Cardiac septum (tissue), 1 donor: Measurements from ENCODE around the gene MAGEA3. TPM values are rescaled to one million over a fixed set of nuclear protein-coding genes. Genes with fewer than 3 reads are reported as not detected.
"Not testable (repeated sequence)": the region's sequence is repeated elsewhere in the genome, so short reads cannot be mapped to it uniquely, and the experiment has no call there.

Experiments
- DNase-seq: peaks from one replicate; pipeline ENCODE4 v3.0.0-alpha.2; 2020; ENCODE audit warnings: low spot score
- intact Hi-C: fragments of 100-400 bp; cut with DNase I; formaldehyde crosslinking; loops from one replicate; pipeline ENCODE4 v1.14.0; 2022
- total RNA-seq: library from RNA; stranded (reverse); fragmentation: NEBNext Ultra II Directional; extraction: Animal tissue kit (Norgen Biotek cat#: 25700); gene quantifications from one replicate; pipeline ENCODE4 v1.2.1, GENCODE V29; 2021
- donor health status: DM: no; HTN: no; CAD: no.

MAGEA3 gene
- total RNA-seq, 1 donor from 2014 or later = not detected

DNA sequence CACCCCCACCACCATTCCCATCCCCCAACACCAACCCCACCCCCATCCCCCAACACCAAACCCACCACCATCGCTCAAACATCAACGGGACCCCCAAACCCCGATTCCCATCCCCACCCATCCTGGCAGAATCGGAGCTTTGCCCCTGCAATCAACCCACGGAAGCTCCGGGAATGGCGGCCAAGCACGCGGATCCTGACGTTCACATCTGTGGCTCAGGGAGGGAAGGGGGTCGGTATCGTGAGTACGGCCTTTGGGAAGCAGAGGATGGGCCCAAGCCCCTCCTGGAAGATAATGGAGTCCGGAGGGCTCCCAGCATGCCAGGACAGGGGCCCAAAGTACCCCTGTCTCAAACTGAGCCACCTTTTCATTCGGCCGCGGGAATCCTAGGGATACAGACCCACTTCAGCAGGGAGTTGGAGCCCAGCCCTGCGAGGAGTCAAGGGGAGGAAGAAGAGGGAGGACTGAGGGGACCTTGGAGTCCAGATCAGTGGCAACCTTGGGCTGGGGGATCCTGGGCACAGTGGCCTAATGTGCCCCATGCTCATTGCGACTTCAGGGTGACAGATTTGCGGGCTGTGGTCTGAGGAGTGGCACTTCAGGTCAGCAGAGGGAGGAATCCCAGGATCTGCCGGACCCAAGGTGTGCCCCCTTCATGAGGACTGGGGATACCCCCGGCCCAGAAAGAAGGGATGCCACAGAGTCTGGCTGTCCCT lies 35.7 kb downstream of the MAGEA3 start:
- intact Hi-C loops, DNase-seq: not testable (repeated sequence)

- intact Hi-C loops = no loop called here
- no peak for DNase-seq
Observed at GRCh38 chrX:152735101-152735500, 36.5 kb downstream of the MAGEA3 start.

DNA sequence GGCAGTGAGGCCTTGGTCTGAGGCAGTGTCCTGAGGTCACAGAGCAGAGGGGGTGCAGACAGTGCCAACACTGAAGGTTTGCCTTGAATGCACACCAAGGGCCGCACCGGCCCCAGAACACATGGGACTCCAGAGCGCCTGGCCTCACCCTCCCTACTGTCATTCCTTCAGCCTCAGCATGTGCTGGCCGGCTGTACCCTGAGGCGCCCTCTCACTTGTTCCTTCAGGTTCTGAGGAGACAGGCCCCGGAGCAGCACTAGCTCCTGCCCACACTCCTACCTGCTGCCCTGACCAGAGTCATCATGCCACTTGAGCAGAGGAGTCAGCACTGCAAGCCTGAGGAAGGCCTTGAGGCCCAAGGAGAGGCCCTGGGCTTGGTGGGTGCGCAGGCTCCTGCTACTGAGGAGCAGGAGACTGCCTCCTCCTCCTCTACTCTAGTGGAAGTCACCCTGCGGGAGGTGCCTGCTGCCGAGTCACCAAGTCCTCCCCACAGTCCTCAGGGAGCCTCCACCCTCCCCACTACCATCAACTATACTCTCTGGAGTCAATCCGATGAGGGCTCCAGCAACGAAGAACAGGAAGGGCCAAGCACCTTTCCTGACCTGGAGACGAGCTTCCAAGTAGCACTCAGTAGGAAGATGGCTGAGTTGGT lies 37.4 kb downstream of the MAGEA3 start:
- intact Hi-C loops = no loop called here
- DNase-seq = no peak

- intact Hi-C loops, DNase-seq: not testable (repeated sequence)
Observed at GRCh38 chrX:152736528-152736927, 37.9 kb downstream of the MAGEA3 start.

DNA sequence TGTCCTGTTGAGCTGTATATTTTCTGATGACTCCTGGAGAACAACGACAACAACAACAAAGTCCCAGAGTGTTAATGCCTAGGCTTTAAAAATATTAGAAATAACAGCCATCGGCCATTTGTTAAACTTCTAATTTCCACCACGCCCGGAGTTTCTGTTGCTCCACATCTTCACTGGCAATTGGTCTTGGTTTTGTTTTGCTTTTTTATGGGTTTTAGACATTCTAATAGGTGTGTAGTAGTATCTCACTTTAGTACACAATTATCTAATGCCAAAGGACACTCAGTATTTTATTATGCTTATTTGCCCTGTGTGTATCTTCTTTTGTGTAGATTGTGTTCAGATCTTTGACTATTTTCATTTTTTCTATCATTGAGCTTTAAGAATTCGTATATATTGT lies 40.0 kb downstream of the MAGEA3 start:
- intact Hi-C loops = no loop called here
- no peak for DNase-seq

Other genes starting within 250 kb of the MAGEA3 start
- not detected for gene GABRA3, start 247.5 kb upstream of the MAGEA3 start, total RNA-seq
- gene GABRQ, start 60.9 kb upstream of the MAGEA3 start, total RNA-seq = not detected
- not detected for gene CSAG2, start 10.5 kb downstream of the MAGEA3 start, total RNA-seq
- gene MAGEA2B, start 15.8 kb downstream of the MAGEA3 start, total RNA-seq = not detected
- gene CSAG1, start 34.9 kb downstream of the MAGEA3 start, total RNA-seq = not detected
- not detected for gene MAGEA12, start 35.0 kb downstream of the MAGEA3 start, total RNA-seq
- not detected for gene MAGEA2, start 55.0 kb downstream of the MAGEA3 start, total RNA-seq
- not detected for gene CSAG3, start 60.4 kb downstream of the MAGEA3 start, total RNA-seq
- not detected for gene MAGEA6, start 70.9 kb downstream of the MAGEA3 start, total RNA-seq
- 22.3 TPM for gene CETN2, start 132.0 kb downstream of the MAGEA3 start, total RNA-seq
- gene NSDHL, start 132.3 kb downstream of the MAGEA3 start, total RNA-seq = 12.5 TPM
- gene ZNF185, start 199.3 kb downstream of the MAGEA3 start, total RNA-seq = 1.4 TPM